Activated CD4-positive, alpha-beta T cell treated with anti-CD3 and anti-CD28 coated beads for 24 hours (primary cell): Measurements from ENCODE around the gene SCGB1A1.
"Not testable (repeated sequence)": the region's sequence is repeated elsewhere in the genome, so short reads cannot be mapped to it uniquely, and the experiment has no call there.

Experiments used
- DNase-seq, 2 donors: peaks; one replicate each; pipeline ENCODE4 v3.0.0-alpha.2; 2020; ENCODE audit warnings: low read depth in 2 of 2

The SCGB1A1 gene

GRCh38 chr11:62449451-62449851, 30.6 kb downstream of the SCGB1A1 start:
- no peak for DNase-seq

GRCh38 chr11:62449912-62450311, 31.1 kb downstream of the SCGB1A1 start:
- DNase-seq, result not testable (repeated sequence)

GRCh38 chr11:62450543-62451240, 31.9 kb downstream of the SCGB1A1 start:
- DNase-seq, result no peak

GRCh38 chr11:62451241-62451621, 32.4 kb downstream of the SCGB1A1 start:
- no peak for DNase-seq

GRCh38 chr11:62452261-62452660, 33.4 kb downstream of the SCGB1A1 start:
- DNase-seq, result no peak

GRCh38 chr11:62452839-62453468, 34.1 kb downstream of the SCGB1A1 start:
- DNase-seq, result no peak

GRCh38 chr11:62456630-62457029, 37.8 kb downstream of the SCGB1A1 start:
- DNase-seq, result no peak

GRCh38 chr11:62457478-62457877, 38.6 kb downstream of the SCGB1A1 start:
- no peak for DNase-seq

- DNase-seq, result no peak
These were observed 39.6 kb downstream of the SCGB1A1 start for GRCh38 chr11:62458212-62459002.

- no peak for DNase-seq
These were observed 40.2 kb downstream of the SCGB1A1 start for GRCh38 chr11:62459080-62459479.

- DNase-seq, result no peak
These were observed 43.1 kb downstream of the SCGB1A1 start for GRCh38 chr11:62461740-62462507.

GRCh38 chr11:62462508-62462892, 43.7 kb downstream of the SCGB1A1 start:
- DNase-seq, result no peak

- DNase-seq, result no peak
These were observed 44.3 kb downstream of the SCGB1A1 start for GRCh38 chr11:62463121-62463542.

- no peak for DNase-seq
These were observed 45.8 kb downstream of the SCGB1A1 start for GRCh38 chr11:62464655-62465054.

GRCh38 chr11:62466444-62466843, 47.6 kb downstream of the SCGB1A1 start:
- no peak for DNase-seq

GRCh38 chr11:62468577-62468976, 49.7 kb downstream of the SCGB1A1 start:
- no peak for DNase-seq

- no peak for DNase-seq
These were observed 52.8 kb downstream of the SCGB1A1 start for GRCh38 chr11:62471603-62472002.

- DNase-seq, result no peak
These were observed 53.4 kb downstream of the SCGB1A1 start for GRCh38 chr11:62472063-62472884.
